OCI-LY7 (cell line): ENCODE results near the gene CCDC68.

Source experiments
- EZH2phosphoT487 ChIP-seq: fragments of 200-600 bp; sonication (generic); IDR thresholded peaks from 2 replicates; pipeline ENCODE4 v1.6.1; 2018; ENCODE audit warnings: low read depth, borderline replicate concordance, mild to moderate bottlenecking, mixed run types, antibody characterized with exemption, low read length, moderate library complexity, mixed read lengths
- TF ChIP-seq, protein P1 (sequence below): fragments of 200-600 bp; sonication (generic); conservative IDR thresholded peaks from 2 replicates; pipeline ENCODE4 v1.5.1; 2014; ENCODE audit warnings: mild to moderate bottlenecking, antibody characterized with exemption, low read length, moderate library complexity, mixed read lengths

DNA sequence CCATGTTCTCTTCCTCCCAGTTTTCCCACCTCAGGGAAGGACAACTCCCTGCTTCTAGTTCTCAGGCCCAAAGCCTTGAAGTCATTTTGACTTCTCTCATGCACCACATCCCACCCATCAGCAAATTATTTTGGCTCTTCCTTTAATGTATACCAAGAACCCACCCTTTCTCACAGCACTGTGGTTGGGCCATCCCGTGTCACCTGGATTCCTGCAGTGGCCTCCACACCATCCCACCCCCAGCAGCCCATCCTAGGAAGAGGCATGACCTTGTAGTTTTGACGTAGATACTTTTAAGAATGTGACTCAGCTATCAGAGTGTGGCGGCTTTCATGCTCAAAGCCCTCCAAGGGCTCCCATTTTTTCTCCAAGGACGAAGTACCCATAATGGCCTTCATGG lies 25.6 kb upstream of the CCDC68 start:
- TF ChIP-seq, protein P1, sequence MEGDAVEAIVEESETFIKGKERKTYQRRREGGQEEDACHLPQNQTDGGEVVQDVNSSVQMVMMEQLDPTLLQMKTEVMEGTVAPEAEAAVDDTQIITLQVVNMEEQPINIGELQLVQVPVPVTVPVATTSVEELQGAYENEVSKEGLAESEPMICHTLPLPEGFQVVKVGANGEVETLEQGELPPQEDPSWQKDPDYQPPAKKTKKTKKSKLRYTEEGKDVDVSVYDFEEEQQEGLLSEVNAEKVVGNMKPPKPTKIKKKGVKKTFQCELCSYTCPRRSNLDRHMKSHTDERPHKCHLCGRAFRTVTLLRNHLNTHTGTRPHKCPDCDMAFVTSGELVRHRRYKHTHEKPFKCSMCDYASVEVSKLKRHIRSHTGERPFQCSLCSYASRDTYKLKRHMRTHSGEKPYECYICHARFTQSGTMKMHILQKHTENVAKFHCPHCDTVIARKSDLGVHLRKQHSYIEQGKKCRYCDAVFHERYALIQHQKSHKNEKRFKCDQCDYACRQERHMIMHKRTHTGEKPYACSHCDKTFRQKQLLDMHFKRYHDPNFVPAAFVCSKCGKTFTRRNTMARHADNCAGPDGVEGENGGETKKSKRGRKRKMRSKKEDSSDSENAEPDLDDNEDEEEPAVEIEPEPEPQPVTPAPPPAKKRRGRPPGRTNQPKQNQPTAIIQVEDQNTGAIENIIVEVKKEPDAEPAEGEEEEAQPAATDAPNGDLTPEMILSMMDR = no peak
- TF ChIP-seq EZH2phosphoT487 = no peak
